ENCODE data around the gene TPPP.

Gene TPPP

GRCh38 chr5:647727-648126 is 45.4 kb downstream of the TPPP start:
- no peaks in the 10 kb centered on the region for H3K9me3 ChIP-seq (ENCODE audit: severe bottlenecking)
- H3K4me3 ChIP-seq (ENCODE audit: severe bottlenecking) = no peak overlapping the region
- no peak for DNase-seq (ENCODE audit: low spot score)
- H3K4me1 ChIP-seq (ENCODE audit: insufficient read depth, poor library complexity, severe bottlenecking) = no peaks in the 10 kb centered on the region
- TF ChIP-seq CTCF (IDR thresholded peaks at IDR 0.05; ENCODE audit: poor library complexity, severe bottlenecking) = no peak
- ATAC-seq (ENCODE audit: low read depth) = no peak
- peaks cover 54% of the 10 kb centered on the region for H3K36me3 ChIP-seq (ENCODE audit: low read depth)
- no peaks in the 10 kb centered on the region for H3K27me3 ChIP-seq (ENCODE audit: insufficient read depth, poor library complexity, severe bottlenecking)
- H3K27ac ChIP-seq (ENCODE audit: poor library complexity, severe bottlenecking) = no peak overlapping the region

GRCh38 chr5:647311-647710 is 45.8 kb downstream of the TPPP start:
- H3K36me3 ChIP-seq (ENCODE audit: low read depth) = peaks cover 54% of the 10 kb centered on the region

GRCh38 chr5:646396-647201 is 46.6 kb downstream of the TPPP start:
- no peaks in the 10 kb centered on the region for H3K4me1 ChIP-seq (ENCODE audit: insufficient read depth, poor library complexity, severe bottlenecking)
- TF ChIP-seq CTCF (IDR thresholded peaks at IDR 0.05; ENCODE audit: poor library complexity, severe bottlenecking) = no peak
- H3K36me3 ChIP-seq (ENCODE audit: low read depth) = peaks cover 50% of the 10 kb centered on the region
- no peak overlapping the region for H3K4me3 ChIP-seq (ENCODE audit: severe bottlenecking)
- DNase-seq (ENCODE audit: low spot score) = no peak
- ATAC-seq (ENCODE audit: low read depth) = no peak
- H3K9me3 ChIP-seq (ENCODE audit: severe bottlenecking) = no peaks in the 10 kb centered on the region
- H3K27me3 ChIP-seq (ENCODE audit: insufficient read depth, poor library complexity, severe bottlenecking) = no peaks in the 10 kb centered on the region
- H3K27ac ChIP-seq (ENCODE audit: poor library complexity, severe bottlenecking) = no peak overlapping the region

More at GRCh38 chr5:647311-647710, 45.8 kb downstream of the TPPP start:
- Histone ChIP-seq H3K27me3 (ENCODE audit: insufficient read depth, poor library complexity, severe bottlenecking) (no peaks in the 10 kb centered on the region), H3K4me3 (ENCODE audit: severe bottlenecking) (no peak overlapping the region), H3K9me3 (ENCODE audit: severe bottlenecking) (no peaks in the 10 kb centered on the region), H3K27ac (ENCODE audit: poor library complexity, severe bottlenecking) (no peak overlapping the region), H3K4me1 (ENCODE audit: insufficient read depth, poor library complexity, severe bottlenecking) (no peaks in the 10 kb centered on the region)
- DNase-seq (ENCODE audit: low spot score) = no peak
- no peak for TF ChIP-seq CTCF (IDR thresholded peaks at IDR 0.05; ENCODE audit: poor library complexity, severe bottlenecking)
- no peak for ATAC-seq (ENCODE audit: low read depth)

- no peak for ATAC-seq (ENCODE audit: low read depth)
- no peak for TF ChIP-seq CTCF (IDR thresholded peaks at IDR 0.05; ENCODE audit: poor library complexity, severe bottlenecking)
- Histone ChIP-seq H3K27me3 (ENCODE audit: insufficient read depth, poor library complexity, severe bottlenecking) (no peaks in the 10 kb centered on the region), H3K36me3 (ENCODE audit: low read depth) (peaks cover 61% of the 10 kb centered on the region), H3K4me3 (ENCODE audit: severe bottlenecking) (no peak overlapping the region), H3K27ac (ENCODE audit: poor library complexity, severe bottlenecking) (no peak overlapping the region), H3K4me1 (ENCODE audit: insufficient read depth, poor library complexity, severe bottlenecking) (no peaks in the 10 kb centered on the region), H3K9me3 (ENCODE audit: severe bottlenecking) (no peaks in the 10 kb centered on the region)
- DNase-seq (ENCODE audit: low spot score) = no peak
These were observed 47.7 kb downstream of the TPPP start for GRCh38 chr5:645421-645820.

- DNase-seq (ENCODE audit: low spot score) (no peak), ATAC-seq (ENCODE audit: low read depth) (no peak)
- H3K4me1 ChIP-seq (ENCODE audit: insufficient read depth, poor library complexity, severe bottlenecking) = no peaks in the 10 kb centered on the region
- H3K27me3 ChIP-seq (ENCODE audit: insufficient read depth, poor library complexity, severe bottlenecking) = no peaks in the 10 kb centered on the region
- peaks cover 64% of the 10 kb centered on the region for H3K36me3 ChIP-seq (ENCODE audit: low read depth)
- no peak overlapping the region for H3K27ac ChIP-seq (ENCODE audit: poor library complexity, severe bottlenecking)
- TF ChIP-seq CTCF (IDR thresholded peaks at IDR 0.05; ENCODE audit: poor library complexity, severe bottlenecking) = no peak
- no peak overlapping the region for H3K4me3 ChIP-seq (ENCODE audit: severe bottlenecking)
- H3K9me3 ChIP-seq (ENCODE audit: severe bottlenecking) = no peaks in the 10 kb centered on the region
These were observed 48.2 kb downstream of the TPPP start for GRCh38 chr5:644971-645370.
